GM12878 (cell line): Measurements from ENCODE around the gene NDC80.

ENCODE experiments used
- CBFB ChIP-seq: IDR thresholded peaks from 2 replicates; pipeline ENCODE4 v1.6.1; 2016; ENCODE audit warnings: antibody characterized with exemption, low read depth
- MTA2 ChIP-seq: fragments of 450-650 bp; IDR thresholded peaks from 2 replicates; pipeline ENCODE4 v1.6.1; 2016; ENCODE audit warnings: low read depth, mild to moderate bottlenecking, moderate library complexity
- POLR2A ChIP-seq: IDR thresholded peaks from 2 replicates; pipeline ENCODE4 v1.6.1; 2011; ENCODE audit warnings: low read depth, mild to moderate bottlenecking, low read length
- POLR2AphosphoS5 ChIP-seq: IDR thresholded peaks from 2 replicates; pipeline ENCODE4 v1.6.1; 2011; ENCODE audit warnings: mild to moderate bottlenecking, low read length, inconsistent platforms
- SUPT20H ChIP-seq: IDR thresholded peaks from 2 replicates; pipeline ENCODE4 v1.6.1; 2011; ENCODE audit warnings: low read depth, mild to moderate bottlenecking, low read length, moderate library complexity, borderline replicate concordance; ENCODE audit not compliant: control insufficient read depth
- TAF1 ChIP-seq: IDR thresholded peaks from 2 replicates; pipeline ENCODE4 v1.6.1; 2011; ENCODE audit warnings: mild to moderate bottlenecking, low read depth, low read length, borderline replicate concordance
- TF ChIP-seq, protein P1 (sequence below): IDR thresholded peaks from 2 replicates; pipeline ENCODE4 v1.6.1; 2012; ENCODE audit warnings: low read depth, low read length, improper control_type of control experiment
- TF ChIP-seq, protein P2 (sequence below): fragments of 450-650 bp; IDR thresholded peaks from 2 replicates; pipeline ENCODE4 v1.6.1; 2014; ENCODE audit warnings: mild to moderate bottlenecking
- TF ChIP-seq, protein P3 (sequence below): IDR thresholded peaks from 2 replicates; pipeline ENCODE4 v1.6.1; 2011; ENCODE audit warnings: low read depth, mild to moderate bottlenecking, low read length, moderate library complexity, borderline replicate concordance; ENCODE audit errors: extremely low read depth

DNA sequence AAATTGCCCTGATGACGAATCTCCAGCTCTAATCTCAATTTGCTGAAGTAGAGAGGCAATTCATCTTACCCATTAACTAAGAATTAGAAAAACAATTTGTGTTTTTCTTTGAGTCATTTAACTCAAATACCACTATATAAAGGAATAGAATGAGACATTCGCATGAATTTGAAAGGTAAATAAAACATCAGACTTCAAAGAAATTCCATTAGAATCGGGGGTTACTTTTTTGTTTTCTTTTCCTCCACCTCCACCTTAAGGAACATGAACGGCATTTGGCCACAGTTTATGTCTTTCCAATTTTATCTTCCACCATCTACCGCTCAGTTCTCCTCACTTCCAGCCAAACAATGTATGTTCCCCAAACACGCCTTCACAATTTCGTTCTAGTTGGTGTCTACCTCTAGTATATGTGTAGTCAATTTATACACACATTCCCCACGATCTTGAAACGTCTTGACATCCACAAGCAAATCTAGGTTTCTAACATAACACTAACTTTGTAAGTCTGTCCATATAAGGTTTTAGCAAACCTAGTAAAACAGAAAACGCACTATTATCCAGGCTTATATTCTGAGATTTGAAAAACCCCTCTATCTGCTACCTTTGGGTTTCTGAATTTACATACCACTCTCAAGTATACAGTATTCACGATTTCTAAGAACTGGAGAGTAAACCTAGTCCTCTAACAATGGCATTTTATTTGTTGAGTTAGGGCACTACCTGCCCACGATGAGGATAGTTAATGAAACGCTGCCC, 83.0 kb downstream of the NDC80 start:
- TF ChIP-seq, protein P1, sequence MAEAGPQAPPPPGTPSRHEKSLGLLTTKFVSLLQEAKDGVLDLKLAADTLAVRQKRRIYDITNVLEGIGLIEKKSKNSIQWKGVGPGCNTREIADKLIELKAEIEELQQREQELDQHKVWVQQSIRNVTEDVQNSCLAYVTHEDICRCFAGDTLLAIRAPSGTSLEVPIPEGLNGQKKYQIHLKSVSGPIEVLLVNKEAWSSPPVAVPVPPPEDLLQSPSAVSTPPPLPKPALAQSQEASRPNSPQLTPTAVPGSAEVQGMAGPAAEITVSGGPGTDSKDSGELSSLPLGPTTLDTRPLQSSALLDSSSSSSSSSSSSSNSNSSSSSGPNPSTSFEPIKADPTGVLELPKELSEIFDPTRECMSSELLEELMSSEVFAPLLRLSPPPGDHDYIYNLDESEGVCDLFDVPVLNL = no peak
- TF ChIP-seq POLR2A = no peak
- TF ChIP-seq SUPT20H = no peak
- no peak for TF ChIP-seq POLR2AphosphoS5
- TF ChIP-seq CBFB = no peak
- TF ChIP-seq, protein P2, sequence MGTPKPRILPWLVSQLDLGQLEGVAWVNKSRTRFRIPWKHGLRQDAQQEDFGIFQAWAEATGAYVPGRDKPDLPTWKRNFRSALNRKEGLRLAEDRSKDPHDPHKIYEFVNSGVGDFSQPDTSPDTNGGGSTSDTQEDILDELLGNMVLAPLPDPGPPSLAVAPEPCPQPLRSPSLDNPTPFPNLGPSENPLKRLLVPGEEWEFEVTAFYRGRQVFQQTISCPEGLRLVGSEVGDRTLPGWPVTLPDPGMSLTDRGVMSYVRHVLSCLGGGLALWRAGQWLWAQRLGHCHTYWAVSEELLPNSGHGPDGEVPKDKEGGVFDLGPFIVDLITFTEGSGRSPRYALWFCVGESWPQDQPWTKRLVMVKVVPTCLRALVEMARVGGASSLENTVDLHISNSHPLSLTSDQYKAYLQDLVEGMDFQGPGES = no peak
- no peak for TF ChIP-seq MTA2
- TF ChIP-seq, protein P3, sequence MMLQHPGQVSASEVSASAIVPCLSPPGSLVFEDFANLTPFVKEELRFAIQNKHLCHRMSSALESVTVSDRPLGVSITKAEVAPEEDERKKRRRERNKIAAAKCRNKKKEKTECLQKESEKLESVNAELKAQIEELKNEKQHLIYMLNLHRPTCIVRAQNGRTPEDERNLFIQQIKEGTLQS = no peak
- no peak for TF ChIP-seq TAF1
